Esophagus mucosa (tissue), 1 donor: Measurements from ENCODE around the gene WDR87. TPM values are rescaled to one million over a fixed set of nuclear protein-coding genes. Genes with fewer than 3 reads are reported as not detected.
"Not testable (repeated sequence)": the region's sequence is repeated elsewhere in the genome, so short reads cannot be mapped to it uniquely, and the experiment has no call there.

ENCODE experiments used
- ATAC-seq: fragments of 200-7000 bp; cut with Tn5 transposase; one replicate; pipeline ENCODE4 v1.9.1; 2020
- total RNA-seq: library from RNA; stranded (reverse); gene quantifications from one replicate; pipeline ENCODE4 v1.2.4, GENCODE V29; 2023
- donor health status: DM: yes; HTN: yes; CAD: no.

Gene WDR87
- total RNA-seq, 1 donor from 2014 or later, result not detected

- ATAC-seq, result no peak
These were observed 24.0 kb upstream of the WDR87 start for GRCh38 chr19:37930416-37930815.

- ATAC-seq, result no peak
These were observed 23.0 kb upstream of the WDR87 start for GRCh38 chr19:37929355-37929923.

- ATAC-seq, result no peak
These were observed 22.3 kb upstream of the WDR87 start for GRCh38 chr19:37928527-37929286.

- no peak for ATAC-seq
These were observed 20.3 kb upstream of the WDR87 start for GRCh38 chr19:37926711-37927110.

GRCh38 chr19:37926255-37926654 is 19.9 kb upstream of the WDR87 start:
- no peak for ATAC-seq

GRCh38 chr19:37925212-37925611 is 18.8 kb upstream of the WDR87 start:
- ATAC-seq, result no peak

- not testable (repeated sequence) for ATAC-seq
These were observed 18.2 kb upstream of the WDR87 start for GRCh38 chr19:37924573-37924972.

GRCh38 chr19:37920591-37921450 is 14.4 kb upstream of the WDR87 start:
- no peak for ATAC-seq

GRCh38 chr19:37914908-37915307 is 8.5 kb upstream of the WDR87 start:
- ATAC-seq, result peak; percentile 23

GRCh38 chr19:37909661-37910199 is 3.3 kb upstream of the WDR87 start:
- no peak for ATAC-seq

GRCh38 chr19:37907735-37908455 is 1.5 kb upstream of the WDR87 start:
- ATAC-seq, result no peak

GRCh38 chr19:37906869-37907734 is 708 bp upstream of the WDR87 start, which contains the start of gene SIPA1L3:
Gene SIPA1L3, plus strand, starts transcription at chr19:37907208. Its CDS starts 174,358 bp downstream, at chr19:38081566.
- ATAC-seq, result peak; percentile 96

- no peak for ATAC-seq
These were observed 3.3 kb downstream of the WDR87 start for GRCh38 chr19:37903096-37903495.

- ATAC-seq, result peak; percentile 61
These were observed 3.7 kb downstream of the WDR87 start for GRCh38 chr19:37902668-37903067.

GRCh38 chr19:37899966-37900365 is 6.4 kb downstream of the WDR87 start:
- no peak for ATAC-seq

- ATAC-seq, result no peak
These were observed 6.9 kb downstream of the WDR87 start for GRCh38 chr19:37899453-37899852.

GRCh38 chr19:37896180-37896579 is 10.2 kb downstream of the WDR87 start:
- ATAC-seq, result no peak

- ATAC-seq, result no peak
These were observed 12.4 kb downstream of the WDR87 start for GRCh38 chr19:37893845-37894575.

- no peak for ATAC-seq
These were observed 19.8 kb downstream of the WDR87 start for GRCh38 chr19:37886571-37886970.

- no peak for ATAC-seq
These were observed 21.0 kb downstream of the WDR87 start for GRCh38 chr19:37885392-37885791.

GRCh38 chr19:37877147-37877546 is 29.2 kb downstream of the WDR87 start:
- no peak for ATAC-seq
